ENCODE measurements around the gene LTBP3. TPM values are rescaled to one million over a fixed set of nuclear protein-coding genes. Genes with fewer than 3 reads are reported as not detected.

LTBP3 gene
- total RNA-seq, 1 experiment from 2014 or later = 248 TPM

DNA sequence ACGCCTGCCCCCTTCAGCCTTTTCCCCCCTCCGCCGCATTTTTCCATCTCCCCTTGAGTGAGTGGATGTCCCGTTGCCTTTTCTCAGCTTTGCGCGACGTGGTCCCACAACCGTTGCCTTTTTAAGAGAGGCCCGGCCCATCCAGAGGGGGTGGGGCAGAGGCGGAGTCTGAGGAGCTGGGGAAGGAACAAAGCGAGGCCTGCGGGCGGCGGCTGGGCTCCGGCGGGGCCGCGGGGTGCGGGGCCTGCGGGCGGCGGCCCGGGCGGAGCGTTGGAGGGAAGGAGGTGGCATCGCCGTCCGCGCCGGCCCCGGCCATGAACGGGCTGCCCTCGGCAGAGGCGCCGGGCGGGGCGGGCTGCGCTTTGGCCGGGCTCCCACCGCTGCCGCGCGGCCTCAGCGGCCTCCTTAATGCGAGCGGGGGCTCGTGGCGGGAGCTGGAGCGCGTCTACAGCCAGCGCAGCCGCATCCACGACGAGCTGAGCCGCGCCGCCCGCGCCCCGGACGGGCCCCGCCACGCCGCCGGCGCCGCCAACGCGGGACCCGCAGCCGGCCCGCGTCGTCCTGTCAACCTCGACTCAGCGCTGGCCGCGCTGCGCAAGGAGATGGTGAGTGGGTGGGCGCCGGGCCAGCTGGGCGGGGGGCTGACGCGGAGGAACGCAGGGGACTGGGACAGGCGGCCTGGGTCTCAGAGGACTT is 14.3 kb upstream of the LTBP3 start, which contains the start of gene FAM89B (continued):
- TF ChIP-seq REST (IDR thresholded peaks at IDR 0.05; ENCODE audit: low read depth) (no peak), ZNF274 (IDR thresholded peaks at IDR 0.05; ENCODE audit: low read depth, low read length) (no peak), SRF (IDR thresholded peaks at IDR 0.05; ENCODE audit: low read depth) (no peak), EGR1 (IDR thresholded peaks at IDR 0.05; ENCODE audit: low read depth) (no peak), ZFX (IDR thresholded peaks at IDR 0.05) (peak; percentile 86), POLR2AphosphoS5 (IDR thresholded peaks at IDR 0.05; ENCODE audit: low read depth, low read length) (peak; percentile 62), ELF1 (IDR thresholded peaks at IDR 0.05; ENCODE audit: borderline replicate concordance, low read depth) (no peak), POLR2A (IDR thresholded peaks at IDR 0.05; ENCODE audit: borderline replicate concordance, extremely low read depth, insufficient read depth, insufficient read length) (peak; percentile 33)
- TF ChIP-seq, protein P1, sequence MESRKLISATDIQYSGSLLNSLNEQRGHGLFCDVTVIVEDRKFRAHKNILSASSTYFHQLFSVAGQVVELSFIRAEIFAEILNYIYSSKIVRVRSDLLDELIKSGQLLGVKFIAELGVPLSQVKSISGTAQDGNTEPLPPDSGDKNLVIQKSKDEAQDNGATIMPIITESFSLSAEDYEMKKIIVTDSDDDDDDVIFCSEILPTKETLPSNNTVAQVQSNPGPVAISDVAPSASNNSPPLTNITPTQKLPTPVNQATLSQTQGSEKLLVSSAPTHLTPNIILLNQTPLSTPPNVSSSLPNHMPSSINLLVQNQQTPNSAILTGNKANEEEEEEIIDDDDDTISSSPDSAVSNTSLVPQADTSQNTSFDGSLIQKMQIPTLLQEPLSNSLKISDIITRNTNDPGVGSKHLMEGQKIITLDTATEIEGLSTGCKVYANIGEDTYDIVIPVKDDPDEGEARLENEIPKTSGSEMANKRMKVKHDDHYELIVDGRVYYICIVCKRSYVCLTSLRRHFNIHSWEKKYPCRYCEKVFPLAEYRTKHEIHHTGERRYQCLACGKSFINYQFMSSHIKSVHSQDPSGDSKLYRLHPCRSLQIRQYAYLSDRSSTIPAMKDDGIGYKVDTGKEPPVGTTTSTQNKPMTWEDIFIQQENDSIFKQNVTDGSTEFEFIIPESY (IDR thresholded peaks at IDR 0.05; ENCODE audit: extremely low read depth, insufficient replicate concordance, low read length) = no peak
- TF ChIP-seq, protein P2, sequence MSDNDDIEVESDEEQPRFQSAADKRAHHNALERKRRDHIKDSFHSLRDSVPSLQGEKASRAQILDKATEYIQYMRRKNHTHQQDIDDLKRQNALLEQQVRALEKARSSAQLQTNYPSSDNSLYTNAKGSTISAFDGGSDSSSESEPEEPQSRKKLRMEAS (IDR thresholded peaks at IDR 0.05) = no peak

Measured in HCT116 (cell line).